ENCODE results near the gene TYMP.
A peak's percentile ranks its signal among the peaks of the same experiment; 100 is the strongest.

Gene TYMP

DNA sequence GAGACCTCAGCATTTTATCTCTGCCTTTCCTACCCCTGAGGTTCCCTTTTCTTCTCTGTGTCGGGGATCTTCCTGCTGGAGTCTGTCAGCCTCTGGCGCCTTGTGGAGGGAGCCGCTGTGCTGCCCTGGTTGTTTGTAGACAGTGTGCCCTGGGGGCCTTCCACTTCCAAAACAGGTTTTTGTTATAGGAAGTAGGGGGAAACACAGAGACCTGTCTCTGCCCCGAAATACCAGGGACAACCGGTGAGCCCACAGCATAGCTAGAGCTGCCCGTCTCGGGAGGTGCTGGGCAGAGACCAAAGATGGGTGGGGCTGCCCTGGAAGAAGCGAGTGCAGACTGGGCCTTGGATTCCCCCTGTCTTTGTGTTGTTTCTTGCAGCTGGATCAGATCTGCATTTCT lies 13.7 kb downstream of the TYMP start:
- peaks cover 8% of the 10 kb centered on the region for H3K4me1 Mint-ChIP-seq (ENCODE audit: low read depth)
- no peaks in the 10 kb centered on the region for H3K9me3 Mint-ChIP-seq (ENCODE audit: low read depth)
- no peaks in the 10 kb centered on the region for H3K27me3 Mint-ChIP-seq
- no peak overlapping the region for H3K27ac Mint-ChIP-seq
- no peak overlapping the region for H3K4me3 Mint-ChIP-seq
- H3K36me3 Mint-ChIP-seq, result no peaks in the 10 kb centered on the region

DNA sequence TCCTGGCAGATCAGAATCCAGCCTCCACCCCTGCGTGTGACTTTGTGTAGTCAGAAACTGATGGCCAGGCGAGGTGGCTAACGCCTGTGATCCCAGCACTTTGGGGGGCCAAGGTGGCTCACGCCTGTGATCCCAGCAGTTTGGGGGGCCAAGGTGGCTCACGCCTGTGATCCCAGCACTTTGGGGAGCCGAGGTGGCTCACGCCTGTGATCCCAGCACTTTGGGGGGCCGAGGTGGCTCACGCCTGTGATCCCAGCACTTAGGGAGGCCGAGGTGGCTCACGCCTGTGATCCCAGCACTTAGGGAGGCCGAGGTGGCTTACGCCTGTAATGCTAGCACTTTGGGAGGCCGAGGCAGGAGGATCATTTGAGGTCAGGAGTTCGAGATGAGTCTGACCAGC lies 16.6 kb downstream of the TYMP start:
- Mint-ChIP-seq H3K27me3 (no peaks in the 10 kb centered on the region), H3K36me3 (no peaks in the 10 kb centered on the region), H3K27ac (no peak overlapping the region), H3K9me3 (ENCODE audit: low read depth) (no peaks in the 10 kb centered on the region), H3K4me3 (no peak overlapping the region), H3K4me1 (ENCODE audit: low read depth) (peaks cover 20% of the 10 kb centered on the region)

DNA sequence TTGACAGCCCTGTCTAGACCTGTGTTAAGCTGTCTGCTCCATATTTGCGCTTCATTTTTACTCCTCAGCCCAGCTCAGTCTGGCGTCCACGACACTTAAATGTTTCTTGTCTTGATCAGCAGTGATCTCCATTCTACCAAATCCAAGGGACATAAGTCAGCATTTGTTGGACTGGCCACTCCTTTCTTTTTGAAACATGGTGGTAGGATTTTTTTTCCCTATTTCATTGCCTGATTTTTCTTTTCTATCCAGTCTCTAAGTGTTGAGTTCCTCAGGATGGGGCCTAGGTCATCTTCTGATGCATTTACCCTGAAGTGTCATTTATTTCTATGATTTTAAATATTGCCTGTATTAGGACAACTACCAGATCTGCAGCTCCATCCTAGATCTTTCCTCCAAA lies 20.9 kb downstream of the TYMP start:
- Mint-ChIP-seq H3K27me3 (no peaks in the 10 kb centered on the region), H3K27ac (peak overlapping the region; percentile 96), H3K9me3 (ENCODE audit: low read depth) (no peaks in the 10 kb centered on the region), H3K4me3 (peak overlapping the region; percentile 93), H3K4me1 (ENCODE audit: low read depth) (peaks cover 14% of the 10 kb centered on the region), H3K36me3 (no peaks in the 10 kb centered on the region)

DNA sequence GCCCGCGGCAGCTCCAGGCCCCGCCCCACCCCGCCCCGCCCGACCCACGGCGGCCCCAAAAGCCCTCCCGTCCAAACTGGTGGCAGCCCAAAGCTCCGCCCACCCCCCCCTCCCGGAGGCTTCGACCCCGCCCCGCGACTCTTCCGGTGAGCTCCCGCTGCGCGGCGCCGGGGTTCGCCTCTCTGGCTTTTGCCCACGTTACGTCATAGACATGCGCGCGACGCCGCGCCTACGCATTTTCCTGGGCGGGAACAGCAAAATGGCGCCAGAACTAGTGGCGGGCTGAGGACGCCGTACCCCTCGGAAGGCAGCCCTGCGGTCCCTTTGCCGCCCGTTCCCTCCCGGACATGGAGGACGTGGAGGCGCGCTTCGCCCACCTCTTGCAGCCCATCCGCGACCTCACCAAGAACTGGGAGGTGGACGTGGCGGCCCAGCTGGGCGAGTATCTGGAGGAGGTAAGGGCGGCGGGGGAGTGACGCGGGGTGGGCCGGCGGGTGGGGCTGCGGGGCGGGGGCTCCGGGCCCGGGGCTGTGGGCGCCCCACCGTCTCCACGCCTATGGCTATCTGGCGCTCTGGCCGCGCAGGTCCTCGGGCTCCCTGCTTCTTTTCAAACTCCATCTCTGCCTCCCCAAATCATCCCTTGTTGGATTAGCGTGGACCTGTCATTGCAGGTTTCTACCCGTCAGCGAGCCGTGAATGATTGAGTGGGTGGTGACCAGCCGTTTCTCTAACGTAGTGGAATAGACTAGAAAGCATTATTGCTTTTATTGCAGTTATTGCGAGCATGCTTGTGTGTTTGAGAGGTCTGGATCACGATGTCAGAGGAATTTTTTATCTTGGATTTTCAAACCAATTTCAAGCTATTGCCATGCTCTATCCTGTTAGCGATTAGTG lies 21.6 kb downstream of the TYMP start, which contains the start of gene NCAPH2:
NCAPH2 (plus strand) TSS at position 234 of the 894 bp plus-strand sequence; CDS start at position 348, 114 bp downstream.
- peak within 1 kb of the TSS; percentile 96 for H3K27ac Mint-ChIP-seq
- H3K27me3 Mint-ChIP-seq, result no peaks in the 10 kb centered on the region
- no peaks in the 10 kb centered on the region for H3K36me3 Mint-ChIP-seq
- peaks cover 12% of the 10 kb centered on the region for H3K4me1 Mint-ChIP-seq (ENCODE audit: low read depth)
- peak within 1 kb of the TSS; percentile 93 for H3K4me3 Mint-ChIP-seq
- no peaks in the 10 kb centered on the region for H3K9me3 Mint-ChIP-seq (ENCODE audit: low read depth)

DNA sequence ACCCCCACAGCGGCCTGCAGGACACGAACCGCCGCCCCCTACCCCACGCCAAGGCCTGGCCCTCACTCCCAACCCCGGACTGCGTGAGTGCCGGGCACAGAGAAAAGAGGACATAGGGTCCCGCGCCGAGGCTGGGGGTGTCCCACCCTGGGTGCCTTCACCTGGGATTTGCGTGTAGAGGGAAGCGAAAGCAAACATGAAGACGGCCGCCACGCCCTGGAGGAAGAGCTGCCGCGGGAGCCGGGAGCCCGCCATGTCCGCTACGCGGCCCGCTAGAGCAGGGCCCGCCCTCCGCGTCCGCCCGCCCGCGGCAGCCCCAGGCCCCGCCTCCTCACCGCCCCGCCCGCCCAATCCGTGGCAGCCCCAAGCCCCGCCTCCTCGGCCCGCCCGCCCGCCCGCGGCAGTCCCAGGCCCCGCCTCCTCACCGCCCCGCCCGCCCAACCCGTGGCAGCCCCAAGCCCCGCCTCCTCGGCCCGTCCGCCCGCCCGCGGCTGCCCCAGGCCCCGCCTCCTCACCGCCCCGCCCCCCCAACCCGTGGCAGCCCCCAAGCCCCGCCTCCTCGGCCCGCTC lies 22.3 kb downstream of the TYMP start, which contains the start of gene LMF2:
LMF2 (minus strand) TSS at position 282 of the 570 bp plus-strand sequence; CDS start at position 255, 27 bp downstream.
- Mint-ChIP-seq H3K9me3 (ENCODE audit: low read depth) (no peaks in the 10 kb centered on the region), H3K4me1 (ENCODE audit: low read depth) (peaks cover 12% of the 10 kb centered on the region), H3K4me3 (peak within 1 kb of the TSS; percentile 93), H3K27ac (peak within 1 kb of the TSS; percentile 96), H3K27me3 (no peaks in the 10 kb centered on the region), H3K36me3 (no peaks in the 10 kb centered on the region)

DNA sequence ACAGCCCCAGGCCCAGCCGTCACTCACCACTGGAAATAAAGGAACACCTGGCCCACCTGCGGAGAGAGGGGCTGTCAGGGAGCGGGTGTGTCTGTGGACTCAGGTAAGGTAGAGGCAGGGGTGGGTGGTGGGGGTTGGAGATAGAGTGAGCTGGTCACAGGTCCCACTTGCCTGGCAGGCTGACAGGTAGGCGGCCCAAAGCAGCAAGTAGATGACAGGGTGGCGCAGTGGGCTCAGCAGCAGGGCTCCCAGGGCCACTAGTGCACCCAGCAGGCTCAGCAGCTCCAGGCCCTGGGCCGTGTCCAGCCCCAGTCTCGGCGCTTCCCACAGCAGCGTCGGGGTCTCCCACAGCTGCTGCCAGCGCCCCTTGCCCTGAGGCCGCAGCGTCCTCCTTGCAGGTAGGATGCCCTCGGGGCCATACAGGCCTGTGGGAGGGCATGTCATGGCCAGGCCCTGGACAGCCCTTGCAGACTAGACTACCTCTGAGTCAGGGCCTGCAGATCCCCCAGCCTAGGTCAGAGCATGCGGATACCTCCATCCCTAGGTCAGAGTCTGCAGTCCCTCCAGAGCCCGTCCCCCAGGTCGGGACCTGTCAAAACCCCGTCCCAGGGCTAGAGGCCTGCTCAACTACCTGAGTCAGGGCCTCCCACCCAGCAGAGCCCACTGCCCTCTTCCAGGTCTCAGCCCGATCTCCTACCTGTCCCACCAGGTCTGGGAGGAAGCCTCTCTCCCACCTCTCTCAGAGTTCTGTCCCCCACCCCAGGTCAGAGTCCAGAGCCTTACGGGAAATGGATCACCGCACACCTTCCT lies 23.0 kb downstream of the TYMP start:
- Mint-ChIP-seq H3K27me3 (no peaks in the 10 kb centered on the region), H3K36me3 (no peaks in the 10 kb centered on the region), H3K27ac (peak overlapping the region; percentile 92), H3K4me3 (peak overlapping the region; percentile 93), H3K4me1 (ENCODE audit: low read depth) (peaks cover 12% of the 10 kb centered on the region), H3K9me3 (ENCODE audit: low read depth) (no peaks in the 10 kb centered on the region)

DNA sequence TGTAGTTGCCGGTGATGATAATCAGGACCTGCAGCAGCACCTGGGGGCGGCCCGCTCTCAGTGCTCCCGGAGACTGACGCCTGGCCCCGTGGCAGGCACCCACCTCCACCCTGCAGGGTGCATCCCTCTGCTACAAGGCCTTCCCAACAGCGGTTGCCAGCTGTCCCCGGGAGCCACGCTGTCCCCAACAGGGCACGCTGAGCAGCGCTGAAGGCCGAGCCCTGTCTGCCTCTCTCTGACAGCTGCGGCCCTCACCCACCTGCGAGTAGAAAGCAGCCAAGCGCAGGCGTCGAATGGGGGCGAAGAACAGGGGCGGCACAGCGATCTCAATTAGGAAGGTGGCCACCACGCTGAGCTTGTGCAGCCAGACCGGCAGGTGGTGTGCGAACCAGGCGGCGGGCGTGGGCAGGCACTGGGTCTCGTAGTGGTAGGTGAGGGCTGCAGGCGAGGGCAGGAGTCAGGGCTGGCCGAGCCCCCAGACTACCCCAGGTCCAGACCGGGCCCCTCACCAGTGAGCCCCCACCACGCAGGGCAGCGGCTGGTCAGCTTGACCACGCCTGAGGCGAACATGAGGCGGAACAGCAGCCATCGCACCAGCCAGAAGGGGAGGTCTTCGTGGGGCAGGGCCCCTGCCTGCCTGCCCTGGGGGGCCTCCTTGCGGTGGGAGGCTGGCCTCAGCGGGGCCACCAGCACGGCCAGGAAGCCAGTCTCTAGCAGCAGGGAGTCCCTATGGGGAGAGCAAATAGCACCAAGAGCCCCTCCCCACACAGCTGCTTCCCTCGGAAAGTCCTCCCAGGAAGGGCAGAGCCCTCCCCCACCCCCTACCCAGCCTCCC lies 23.8 kb downstream of the TYMP start:
- Mint-ChIP-seq H3K36me3 (no peaks in the 10 kb centered on the region), H3K27me3 (no peaks in the 10 kb centered on the region), H3K4me1 (ENCODE audit: low read depth) (peaks cover 12% of the 10 kb centered on the region), H3K4me3 (peak overlapping the region; percentile 93), H3K27ac (no peak overlapping the region), H3K9me3 (ENCODE audit: low read depth) (no peaks in the 10 kb centered on the region)

DNA sequence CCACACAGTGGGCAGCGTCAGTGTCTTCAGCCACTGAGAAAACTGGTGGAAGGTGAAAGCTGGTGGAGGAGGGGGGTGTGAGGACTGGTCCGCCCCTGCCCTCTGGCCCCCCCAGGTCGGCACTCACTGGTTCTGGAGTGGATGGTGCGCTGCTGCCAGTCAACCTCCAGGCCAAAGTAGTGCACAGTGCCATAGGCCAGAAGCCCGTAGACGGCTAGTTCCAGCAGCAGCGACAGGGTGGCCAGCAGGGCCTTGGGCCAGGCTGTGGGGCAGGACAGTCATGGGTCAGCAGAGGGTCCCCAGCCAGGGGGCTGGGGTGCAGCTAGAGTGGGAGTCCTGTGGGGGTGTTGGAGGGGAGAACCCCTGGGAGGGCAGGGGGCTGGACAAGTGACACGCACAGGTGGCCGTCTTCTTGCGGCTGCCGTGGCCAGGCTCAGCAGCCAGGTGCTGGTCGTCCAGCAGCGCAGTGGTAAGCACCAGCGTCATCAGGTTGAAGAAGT lies 24.5 kb downstream of the TYMP start:
- H3K4me3 Mint-ChIP-seq, result no peak overlapping the region
- no peaks in the 10 kb centered on the region for H3K9me3 Mint-ChIP-seq (ENCODE audit: low read depth)
- H3K36me3 Mint-ChIP-seq, result no peaks in the 10 kb centered on the region
- H3K4me1 Mint-ChIP-seq (ENCODE audit: low read depth), result peaks cover 12% of the 10 kb centered on the region
- no peak overlapping the region for H3K27ac Mint-ChIP-seq
- no peaks in the 10 kb centered on the region for H3K27me3 Mint-ChIP-seq

DNA sequence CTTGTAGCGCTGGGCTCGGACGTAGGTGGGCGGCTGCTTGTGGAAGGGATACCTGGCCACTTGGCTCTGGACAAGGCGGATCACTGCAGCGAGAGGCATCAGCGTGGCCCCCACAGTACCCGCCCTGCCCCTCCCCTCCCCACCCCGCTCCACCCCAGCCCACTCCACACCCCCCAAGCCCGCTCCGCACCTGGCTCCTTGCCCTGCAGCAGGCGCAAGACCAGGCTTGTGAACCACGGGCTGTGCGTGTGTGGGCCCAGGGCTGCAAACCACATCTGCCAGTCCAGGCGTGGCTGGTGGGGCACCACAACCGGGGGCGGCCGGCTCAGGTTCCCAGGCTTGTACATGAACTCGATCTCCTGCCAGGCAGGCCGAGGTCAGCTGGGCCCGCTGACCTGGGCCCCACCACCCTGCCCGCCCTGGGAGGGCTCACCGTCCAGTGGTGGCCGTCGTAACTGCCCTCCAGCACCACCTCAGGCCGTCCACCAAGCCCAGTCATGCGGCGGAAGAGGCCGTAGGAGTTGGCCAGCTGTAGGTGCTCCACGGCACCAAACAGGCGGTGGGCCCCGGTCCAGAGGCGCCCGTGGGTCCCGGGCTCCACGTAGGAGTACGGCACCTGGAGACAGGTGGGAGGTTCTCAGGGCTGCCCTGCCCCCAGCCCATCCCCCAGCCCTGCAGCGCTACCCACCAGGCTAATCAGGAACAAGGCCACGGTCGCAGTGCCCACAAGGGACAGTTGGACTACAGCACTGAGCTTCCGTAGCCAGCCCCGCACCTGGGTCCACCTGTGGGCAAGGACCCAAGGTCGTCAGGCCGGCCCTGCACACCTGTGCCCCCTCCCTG lies 25.2 kb downstream of the TYMP start:
- Mint-ChIP-seq H3K4me1 (ENCODE audit: low read depth) (peaks cover 11% of the 10 kb centered on the region), H3K27me3 (no peaks in the 10 kb centered on the region), H3K9me3 (ENCODE audit: low read depth) (no peaks in the 10 kb centered on the region), H3K4me3 (no peak overlapping the region), H3K27ac (no peak overlapping the region), H3K36me3 (no peaks in the 10 kb centered on the region)

DNA sequence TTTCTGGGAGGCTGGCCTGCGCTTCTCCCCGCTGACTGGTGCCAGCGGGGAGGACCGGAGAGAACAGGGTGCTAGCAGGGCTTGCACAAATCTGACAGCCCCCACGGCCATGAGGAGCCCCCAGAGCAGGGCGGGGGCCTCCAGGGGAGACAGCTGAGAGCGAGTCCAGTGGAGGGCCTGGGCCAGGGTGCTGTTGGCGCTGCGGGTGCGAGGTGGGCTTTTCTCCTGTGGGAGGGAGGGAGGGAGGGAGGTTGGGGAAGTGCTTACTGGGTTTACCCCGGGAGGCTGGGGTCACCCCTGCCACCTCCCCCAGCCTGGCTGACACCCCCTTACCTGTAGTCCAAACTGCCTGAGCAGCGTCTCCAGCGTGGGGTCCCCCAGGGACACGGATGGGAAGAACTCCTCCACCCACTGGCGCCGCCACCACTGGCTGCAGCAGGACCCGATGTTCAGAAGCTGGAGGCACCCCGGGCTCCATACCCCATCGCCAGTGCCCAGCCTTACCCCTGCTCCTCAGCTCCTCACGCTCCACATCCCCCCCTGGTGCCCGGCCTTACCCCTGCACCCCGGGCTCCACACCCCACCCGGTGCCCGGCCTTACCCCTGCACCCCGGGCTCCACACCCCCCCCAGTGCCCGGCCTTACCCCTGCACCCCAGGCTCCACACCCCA lies 26.2 kb downstream of the TYMP start:
- Mint-ChIP-seq H3K4me3 (no peak overlapping the region), H3K9me3 (ENCODE audit: low read depth) (no peaks in the 10 kb centered on the region), H3K27me3 (no peaks in the 10 kb centered on the region), H3K4me1 (ENCODE audit: low read depth) (peaks cover 3% of the 10 kb centered on the region), H3K27ac (no peak overlapping the region), H3K36me3 (no peaks in the 10 kb centered on the region)

DNA sequence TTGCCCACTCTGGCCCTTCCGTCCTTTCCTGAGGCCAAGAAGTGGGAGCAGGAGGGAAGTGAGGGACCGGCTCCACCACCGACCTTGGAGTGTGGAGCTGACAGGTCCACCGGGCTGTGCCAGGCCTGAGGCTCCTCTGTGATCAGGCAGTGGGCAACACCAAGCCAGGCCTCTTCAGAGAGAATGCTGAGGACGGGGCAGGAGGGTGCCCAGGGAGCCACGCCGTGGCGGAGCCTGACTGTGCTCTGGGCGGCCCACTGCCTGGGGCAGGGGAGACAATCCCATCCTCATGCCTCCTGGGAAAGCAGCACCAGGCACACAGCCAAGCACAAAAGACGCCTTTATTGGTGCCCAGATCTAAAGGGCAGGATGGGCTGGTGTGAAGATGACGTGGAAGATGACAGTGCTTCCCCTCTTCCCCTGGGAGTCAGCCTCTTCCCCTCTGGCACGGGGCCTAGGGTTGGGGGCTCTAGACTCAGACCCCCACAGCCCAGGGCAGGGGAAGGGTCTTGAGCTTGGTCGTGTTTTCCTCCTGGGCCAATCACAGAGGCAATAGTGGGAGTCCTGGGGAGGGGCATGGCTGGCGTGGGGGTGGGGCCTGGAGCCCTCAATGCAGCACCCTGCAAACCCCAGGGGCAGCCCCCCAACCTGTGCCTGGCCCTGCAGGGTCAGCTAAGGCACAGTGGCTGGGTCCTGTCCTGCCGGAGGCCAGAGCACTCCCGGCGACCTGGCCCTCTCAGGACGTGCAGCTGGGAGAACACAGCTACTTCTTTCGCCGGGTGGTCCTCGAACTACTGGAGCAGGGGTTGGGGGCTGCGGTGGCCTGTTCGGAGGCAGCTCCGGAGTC lies 27.0 kb downstream of the TYMP start:
- peaks cover 6% of the 10 kb centered on the region for H3K4me1 Mint-ChIP-seq (ENCODE audit: low read depth)
- H3K27ac Mint-ChIP-seq, result no peak overlapping the region
- H3K36me3 Mint-ChIP-seq, result no peaks in the 10 kb centered on the region
- H3K4me3 Mint-ChIP-seq, result no peak overlapping the region
- no peaks in the 10 kb centered on the region for H3K27me3 Mint-ChIP-seq
- no peaks in the 10 kb centered on the region for H3K9me3 Mint-ChIP-seq (ENCODE audit: low read depth)

DNA sequence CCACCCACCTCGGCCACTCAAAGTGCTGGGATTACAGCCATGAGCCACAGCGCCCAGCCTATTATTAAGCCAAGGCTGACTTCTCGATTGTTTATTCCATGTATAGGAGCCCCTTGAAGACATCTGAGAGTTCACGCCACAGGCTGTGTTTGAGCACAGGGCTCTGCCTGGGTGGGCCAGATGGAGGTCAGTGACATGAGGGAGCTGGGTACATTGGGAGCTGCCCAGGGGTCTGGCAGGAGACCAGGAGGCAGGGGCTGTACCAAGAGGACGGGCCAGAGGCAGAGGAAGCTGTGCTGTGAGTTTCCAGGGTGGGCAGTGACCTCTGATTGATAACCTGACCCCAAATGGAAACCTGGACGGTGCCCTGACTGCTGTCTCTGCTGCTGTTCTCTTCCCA lies 27.7 kb downstream of the TYMP start:
- H3K27me3 Mint-ChIP-seq, result no peaks in the 10 kb centered on the region
- H3K4me3 Mint-ChIP-seq, result no peak overlapping the region
- peak overlapping the region; percentile 34 for H3K27ac Mint-ChIP-seq
- peaks cover 6% of the 10 kb centered on the region for H3K4me1 Mint-ChIP-seq (ENCODE audit: low read depth)
- H3K9me3 Mint-ChIP-seq (ENCODE audit: low read depth), result no peaks in the 10 kb centered on the region
- H3K36me3 Mint-ChIP-seq, result no peaks in the 10 kb centered on the region

All from activated naive CD8-positive, alpha-beta T cell (primary cell).